ENCODE measurements around the gene TIAM1. TPM values are rescaled to one million over a fixed set of nuclear protein-coding genes. Genes with fewer than 3 reads are reported as not detected.

TIAM1 gene
- polyA plus RNA-seq, 4 donors: 9.4 to 17.1 (median 13.3) TPM

DNA sequence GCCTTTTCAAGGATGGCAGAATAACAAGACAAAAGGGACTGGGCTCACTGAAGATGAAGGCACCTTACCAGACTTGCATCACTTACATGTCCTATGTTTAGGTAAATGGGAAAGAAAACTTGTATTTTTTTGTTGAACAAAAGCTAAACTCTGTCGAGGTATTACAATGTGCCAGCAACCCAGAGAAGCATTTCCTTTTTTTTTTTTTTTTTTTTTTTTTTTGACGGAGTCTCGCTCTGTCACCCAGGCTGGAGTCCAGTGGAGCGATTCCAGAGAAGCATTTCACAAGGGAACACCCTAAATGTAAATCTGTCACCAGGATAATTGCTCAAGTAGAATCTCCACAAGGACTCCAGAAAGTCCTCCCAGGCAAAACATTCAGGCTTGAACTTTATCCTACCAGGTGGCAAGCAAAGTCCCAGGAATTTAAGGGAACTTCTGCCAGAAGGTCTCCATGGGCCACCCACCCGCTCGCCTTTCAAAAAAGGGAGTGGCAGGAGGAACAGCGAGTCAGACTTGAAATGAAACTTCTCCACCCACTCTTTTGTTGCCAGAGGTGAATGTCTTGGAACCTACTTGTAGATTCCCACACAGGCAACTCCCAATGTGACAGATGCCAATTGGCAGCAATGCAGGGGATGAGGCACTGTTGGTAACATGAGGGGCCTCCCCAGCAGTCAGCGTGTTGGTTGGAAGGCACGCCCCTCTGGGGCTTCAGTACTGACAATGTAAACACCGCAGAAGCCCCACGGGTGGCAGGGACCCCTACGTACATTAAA is 125.0 kb downstream of the TIAM1 start:
- DNase-seq (ENCODE audit: low read depth in 4 of 4, low spot score in 2 of 4): peak in 3 of 4 donors; percentile 39 to 45 (median 41)

DNA sequence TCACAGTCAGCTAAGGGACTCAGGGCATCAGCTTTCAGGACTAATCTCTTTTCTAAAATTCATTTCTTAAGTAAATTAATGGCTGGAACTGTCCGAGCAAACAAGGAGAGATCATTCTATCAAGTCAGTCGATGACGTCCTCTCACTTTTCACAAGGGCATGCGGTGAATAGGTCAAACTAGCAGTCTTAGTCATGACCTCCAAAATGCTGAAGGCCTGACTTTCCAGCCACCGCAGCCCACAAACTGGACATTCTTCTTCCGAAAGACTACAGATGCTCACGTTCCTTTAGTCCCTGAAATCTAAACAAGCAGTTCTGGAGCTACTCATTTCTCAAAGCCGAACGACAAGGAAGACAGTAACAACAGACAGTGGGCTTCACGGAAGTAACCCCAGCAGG is 127.9 kb downstream of the TIAM1 start:
- no peak for DNase-seq (ENCODE audit: low read depth in 4 of 4, low spot score in 2 of 4)

DNA sequence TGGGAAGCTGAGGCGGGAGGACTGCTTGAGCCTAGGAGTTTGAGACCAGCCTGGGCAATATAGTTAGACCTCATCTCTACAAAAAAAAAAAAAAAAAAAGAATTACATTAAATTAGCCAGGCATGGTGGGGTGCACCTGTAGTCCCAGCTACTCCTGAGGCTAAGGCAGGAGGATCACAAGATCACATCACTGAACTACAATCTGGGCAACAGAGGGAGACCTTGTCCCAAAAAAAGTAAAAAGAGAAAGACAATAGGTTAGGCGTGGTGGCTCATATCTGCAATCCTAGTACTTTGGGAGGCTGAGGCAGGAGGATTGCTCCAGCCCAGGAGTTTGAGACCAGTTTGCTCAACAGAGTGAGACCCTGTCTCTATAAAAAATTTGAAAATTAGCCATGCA is 130.3 kb downstream of the TIAM1 start:
- DNase-seq (ENCODE audit: low read depth in 4 of 4, low spot score in 2 of 4): no peak

DNA sequence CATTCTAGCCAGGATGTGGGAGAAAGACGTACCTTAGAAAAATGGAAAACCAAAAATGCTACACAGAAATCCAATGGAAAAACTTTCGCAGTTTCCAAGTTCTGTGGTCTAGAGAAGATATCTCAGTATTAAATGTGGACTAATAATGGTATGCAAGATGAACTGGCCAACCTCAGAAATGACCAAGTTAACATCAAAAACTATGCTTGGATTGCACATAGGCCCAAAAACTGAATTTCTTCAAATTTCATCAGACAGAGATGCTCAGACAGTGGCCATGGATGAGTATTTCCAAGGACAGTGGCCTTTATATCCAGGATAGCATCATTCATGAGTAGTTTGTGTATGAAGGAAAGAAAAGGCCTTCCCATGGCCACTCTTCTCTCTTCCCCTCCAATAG is 132.2 kb downstream of the TIAM1 start:
- no peak for DNase-seq (ENCODE audit: low read depth in 4 of 4, low spot score in 2 of 4)

DNA sequence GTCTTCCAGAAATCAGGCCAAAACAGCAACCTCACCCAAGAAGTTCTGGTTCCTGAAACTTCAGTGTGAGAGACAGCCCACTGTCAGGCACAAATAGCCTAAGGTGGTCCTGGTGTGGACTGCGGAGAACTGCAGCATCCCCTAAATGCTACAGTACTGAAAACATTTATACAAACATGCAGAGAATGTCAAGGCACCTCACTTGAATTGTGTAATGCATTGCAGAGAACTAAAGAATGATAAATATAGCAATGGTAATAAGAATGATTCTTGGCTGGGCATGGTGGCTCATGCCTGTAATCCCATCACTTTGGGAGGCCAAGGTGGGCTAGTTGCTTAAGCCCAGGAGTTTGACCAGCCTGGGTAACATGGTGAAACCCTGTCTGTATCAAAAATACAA is 138.6 kb downstream of the TIAM1 start:
- DNase-seq (ENCODE audit: low read depth in 4 of 4, low spot score in 2 of 4): no peak

DNA sequence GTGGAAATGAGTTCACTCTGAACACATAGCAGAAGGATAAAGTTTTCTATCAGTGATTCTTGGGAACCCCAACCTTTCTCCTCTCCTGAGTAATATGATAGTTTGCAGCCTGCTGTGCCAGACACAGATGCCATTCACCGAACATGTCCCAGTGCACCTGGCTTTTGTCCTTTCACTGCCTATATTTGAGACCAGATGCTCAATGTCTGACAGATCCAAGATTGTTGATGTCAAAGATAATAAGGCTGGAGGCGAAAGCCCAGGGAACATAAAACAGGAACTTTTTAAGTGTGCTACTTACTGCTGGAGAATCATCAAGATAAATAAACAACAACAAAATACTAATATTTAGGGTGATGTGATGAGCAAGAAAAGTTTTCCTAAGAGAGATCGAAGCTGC is 139.3 kb downstream of the TIAM1 start:
- no peak for DNase-seq (ENCODE audit: low read depth in 4 of 4, low spot score in 2 of 4)

DNA sequence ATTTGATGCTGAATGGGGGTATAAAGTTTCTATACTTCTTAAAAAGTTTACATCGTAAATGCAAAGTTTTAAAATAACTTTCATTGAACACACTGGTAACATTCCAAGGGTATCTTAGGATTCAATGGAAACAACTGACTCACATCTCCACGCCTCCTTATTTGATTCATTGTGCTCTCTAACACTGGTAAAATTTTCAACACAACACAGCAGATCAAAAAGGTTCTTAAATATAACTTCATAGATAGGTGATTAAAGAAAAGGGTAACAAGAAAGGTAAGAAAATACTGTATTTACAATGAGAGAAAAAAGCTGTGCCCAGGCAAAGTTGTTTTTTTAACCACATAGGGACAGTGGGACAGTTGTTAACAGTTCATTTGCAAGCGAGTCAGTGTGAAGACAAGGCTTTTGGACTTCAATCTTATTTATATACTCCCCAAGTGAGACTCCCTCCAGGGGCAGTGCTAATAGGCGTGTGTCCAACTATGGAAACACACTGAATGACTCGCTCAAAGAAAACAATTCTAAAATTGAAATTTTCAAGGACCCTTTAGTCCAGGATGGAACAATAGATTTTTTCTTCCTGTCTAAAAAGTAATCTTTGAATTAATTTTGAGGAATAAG is 140.5 kb downstream of the TIAM1 start:
- DNase-seq (ENCODE audit: low read depth in 4 of 4, low spot score in 2 of 4): no peak

DNA sequence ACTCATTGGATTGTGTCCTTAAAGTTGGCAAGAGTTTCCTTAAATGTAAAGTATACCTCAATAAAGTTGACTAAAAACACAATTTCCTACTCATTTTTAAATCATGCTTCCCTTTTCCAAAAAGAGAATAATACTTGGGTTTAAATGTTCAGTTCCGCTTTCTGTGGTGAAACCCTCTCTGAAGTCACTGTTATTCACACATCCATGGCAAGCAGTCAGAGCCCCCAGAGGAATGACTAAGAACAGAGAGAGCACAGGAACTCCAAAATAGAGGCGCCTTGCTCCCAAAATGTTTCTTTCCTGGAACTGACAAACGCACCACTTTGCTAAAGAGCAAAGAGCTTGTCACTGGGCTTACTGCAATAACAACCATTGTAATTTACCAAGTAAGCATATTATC is 142.5 kb downstream of the TIAM1 start:
- no peak for DNase-seq (ENCODE audit: low read depth in 4 of 4, low spot score in 2 of 4)

DNA sequence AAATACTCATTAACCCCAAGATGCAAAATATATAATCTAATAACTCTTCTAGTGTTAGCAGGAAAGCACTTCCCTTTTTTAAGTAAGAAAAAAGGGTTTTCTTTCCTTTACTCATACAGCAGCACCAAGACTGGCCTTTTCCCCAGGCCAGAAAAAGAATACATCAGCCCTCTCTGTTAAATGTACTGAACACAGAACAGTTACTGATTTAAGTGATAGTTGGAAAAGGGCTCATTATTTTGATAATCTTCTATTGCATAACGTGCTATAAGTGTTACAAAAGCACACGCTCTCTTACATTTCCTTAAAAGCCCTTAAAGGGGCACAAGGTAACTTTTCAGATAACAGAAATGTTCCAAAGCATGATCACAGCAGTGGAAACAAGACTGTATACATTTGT is 142.9 kb downstream of the TIAM1 start:
- DNase-seq (ENCODE audit: low read depth in 4 of 4, low spot score in 2 of 4): no peak

DNA sequence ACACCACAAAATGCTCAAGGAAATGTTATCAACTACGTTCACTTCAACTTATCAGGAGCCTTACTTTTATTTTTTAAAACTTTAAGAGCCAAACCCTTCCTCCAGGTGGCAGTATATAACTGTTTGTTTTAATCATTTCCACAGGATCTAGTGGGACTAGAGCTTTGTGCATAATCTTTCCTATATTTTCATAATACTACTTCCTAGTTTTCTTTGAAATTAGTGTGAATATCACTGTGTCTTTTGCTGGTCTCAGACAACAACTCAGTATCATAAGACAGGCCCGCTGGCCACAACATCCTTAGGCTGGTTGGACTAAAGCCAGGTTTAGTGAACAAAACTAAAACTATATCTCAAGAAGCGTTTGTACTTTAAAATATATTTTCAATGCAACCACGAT is 145.5 kb downstream of the TIAM1 start:
- peak in 1 of 4 donors; percentile 57 for DNase-seq (ENCODE audit: low read depth in 4 of 4, low spot score in 2 of 4)

DNA sequence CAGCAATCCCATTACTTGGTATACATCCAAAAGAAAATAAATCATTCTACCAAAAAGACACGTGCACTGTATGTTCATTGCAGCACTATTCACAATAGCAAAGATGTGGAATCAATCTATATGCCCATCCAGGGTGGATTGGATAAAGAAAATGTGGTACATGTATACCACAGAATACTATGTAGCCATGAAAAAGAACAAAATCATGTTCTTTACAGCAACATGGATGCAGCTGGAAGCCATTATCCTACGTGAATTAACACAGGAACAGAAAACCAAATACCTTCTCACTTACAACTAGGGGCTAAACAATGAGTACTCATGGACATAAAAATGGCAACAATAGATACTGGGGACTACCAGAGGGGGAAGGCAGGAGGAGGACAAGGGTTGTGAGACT is 147.3 kb downstream of the TIAM1 start:
- DNase-seq (ENCODE audit: low read depth in 4 of 4, low spot score in 2 of 4): no peak

DNA sequence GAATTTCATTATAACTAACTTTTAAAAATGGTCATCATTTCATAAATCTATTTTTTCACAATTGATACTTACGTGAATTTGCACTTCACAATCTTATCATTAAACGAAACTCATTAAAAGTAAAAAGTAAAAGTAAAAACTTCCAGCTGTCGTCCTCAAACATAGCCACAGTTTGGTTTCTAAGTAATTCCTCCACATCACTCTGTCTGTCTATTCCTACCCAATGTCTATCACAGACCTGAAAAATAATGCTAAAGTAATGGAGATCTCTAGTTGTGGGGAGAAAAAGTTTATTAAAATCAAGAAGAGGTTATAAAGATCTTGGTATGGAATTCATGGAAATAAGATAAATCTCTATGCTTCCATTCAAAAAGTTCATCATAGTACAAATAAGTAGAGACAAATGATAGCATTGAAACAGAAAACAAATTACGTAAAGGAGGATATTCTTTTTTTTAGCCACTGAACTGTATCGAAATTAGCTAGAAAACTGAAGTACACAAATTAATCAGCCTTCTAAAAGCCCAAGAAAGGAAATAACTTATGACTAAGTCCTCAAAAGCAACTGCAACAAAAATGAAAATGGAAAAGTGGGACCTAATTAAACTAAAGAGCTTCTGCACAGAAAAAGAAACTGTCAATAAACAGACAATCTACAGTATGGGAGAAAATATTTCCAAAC is 148.6 kb downstream of the TIAM1 start:
- DNase-seq (ENCODE audit: low read depth in 4 of 4, low spot score in 2 of 4): no peak

DNA sequence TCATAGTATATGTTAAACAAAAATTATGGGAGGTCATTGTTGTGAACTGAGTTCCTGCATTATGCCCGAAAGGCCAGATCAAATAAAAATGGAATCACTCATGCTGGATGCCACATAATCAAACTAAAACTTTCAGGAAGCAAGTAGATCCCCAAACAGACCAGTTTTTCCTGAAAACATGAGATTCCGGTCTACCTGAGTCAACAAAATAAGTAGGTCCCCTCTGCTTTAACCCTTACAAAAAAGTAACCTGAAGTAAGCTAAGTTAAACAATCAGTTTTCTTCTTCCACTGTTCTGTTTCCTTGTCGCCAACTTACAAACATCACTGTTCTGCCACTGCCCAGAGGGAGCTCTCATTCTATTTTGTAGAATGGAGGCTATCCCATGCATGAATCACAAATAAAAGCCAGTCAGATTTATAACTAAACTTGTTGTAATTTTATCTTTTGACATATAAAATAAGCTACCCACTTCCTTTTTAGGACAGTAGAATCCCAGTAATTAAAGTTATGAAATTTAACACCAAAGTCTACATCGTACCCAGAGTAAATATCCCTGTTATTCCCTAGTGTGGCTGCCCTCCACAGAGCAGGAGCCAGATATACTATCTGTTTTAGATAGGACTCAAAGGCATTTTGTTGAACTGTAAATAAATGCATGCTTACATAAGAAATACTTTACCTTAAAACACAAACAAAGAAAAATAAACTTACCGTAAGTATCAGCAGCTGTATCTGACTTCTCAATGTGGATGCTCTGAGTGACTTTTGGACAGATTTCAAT is 149.4 kb downstream of the TIAM1 start:
- no peak for DNase-seq (ENCODE audit: low read depth in 4 of 4, low spot score in 2 of 4)

DNA sequence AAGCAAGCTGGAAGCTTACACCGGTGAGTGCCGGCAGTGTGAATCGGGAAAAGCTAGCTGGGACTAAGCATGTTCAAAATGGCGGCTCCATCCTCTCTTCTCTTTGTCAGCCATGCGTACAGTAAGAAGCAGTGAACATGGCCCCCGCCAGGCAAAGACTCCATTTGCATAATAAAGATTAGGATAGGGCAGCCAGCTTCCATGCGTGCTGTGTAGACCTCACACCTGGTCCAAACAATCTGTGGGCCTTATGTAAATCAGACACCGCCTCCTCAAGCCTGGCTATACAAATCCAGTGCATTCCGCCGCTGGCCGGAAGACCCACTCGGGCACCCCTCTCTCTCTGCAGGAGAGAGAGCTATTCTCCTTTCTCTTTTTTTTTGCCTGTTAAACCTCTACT is 150.3 kb downstream of the TIAM1 start:
- DNase-seq (ENCODE audit: low read depth in 4 of 4, low spot score in 2 of 4): no peak

DNA sequence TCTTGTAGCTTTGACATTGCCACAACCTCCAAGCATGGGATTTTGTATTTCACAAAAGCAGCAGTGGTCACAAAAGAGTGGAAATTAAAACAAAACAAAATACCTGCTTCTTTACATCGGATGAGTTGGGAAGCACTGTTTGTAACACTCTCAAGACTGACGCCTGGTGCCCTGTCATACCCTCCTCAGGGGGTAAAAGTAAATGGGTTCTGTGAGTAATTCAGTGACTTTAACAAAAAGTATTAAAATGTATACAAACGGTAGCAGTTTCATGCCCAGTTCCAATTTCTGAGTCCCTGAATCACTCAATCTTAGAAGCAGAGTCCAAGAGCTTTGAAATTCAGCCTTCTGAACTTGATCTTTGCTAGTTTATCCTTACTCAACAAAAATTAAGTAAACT is 152.5 kb downstream of the TIAM1 start:
- no peak for DNase-seq (ENCODE audit: low read depth in 4 of 4, low spot score in 2 of 4)

DNA sequence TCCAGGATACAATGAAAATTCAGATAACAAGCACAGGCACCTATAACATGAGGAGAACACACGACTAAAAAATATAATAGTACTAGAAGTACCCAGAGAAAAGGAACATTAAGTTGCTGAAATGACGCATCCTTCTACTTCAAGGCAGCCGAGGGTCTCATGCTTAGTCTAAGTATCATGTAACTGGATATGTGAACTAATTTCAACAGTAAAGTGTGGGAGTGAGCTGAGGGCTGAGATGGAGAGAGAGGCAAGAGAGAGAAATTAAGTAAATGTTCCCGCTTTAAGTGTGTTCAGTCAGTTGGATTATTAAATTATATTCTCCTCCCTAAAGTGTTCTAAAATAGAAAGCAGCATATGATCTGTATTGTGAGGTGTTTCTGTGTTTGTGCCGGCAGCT is 153.5 kb downstream of the TIAM1 start:
- no peak for DNase-seq (ENCODE audit: low read depth in 4 of 4, low spot score in 2 of 4)

DNA sequence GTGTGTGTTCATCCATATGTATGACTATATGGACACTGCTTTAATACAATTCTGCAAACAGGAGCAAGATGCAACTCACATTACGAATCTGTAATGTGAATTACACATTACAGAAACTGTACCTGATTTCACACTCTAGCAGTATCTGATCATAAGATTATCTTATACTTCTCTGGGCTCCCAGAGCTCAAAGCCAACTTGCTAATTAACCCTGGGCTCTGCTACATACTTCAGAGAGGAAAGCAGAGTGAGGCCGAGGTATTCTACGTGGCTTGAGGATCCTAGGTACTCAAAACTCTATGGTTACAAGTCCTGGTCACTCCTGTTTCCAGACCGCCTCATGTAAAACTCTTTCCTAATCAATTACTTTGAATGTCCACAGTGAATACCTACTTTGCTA is 156.6 kb downstream of the TIAM1 start:
- DNase-seq (ENCODE audit: low read depth in 4 of 4, low spot score in 2 of 4): no peak

DNA sequence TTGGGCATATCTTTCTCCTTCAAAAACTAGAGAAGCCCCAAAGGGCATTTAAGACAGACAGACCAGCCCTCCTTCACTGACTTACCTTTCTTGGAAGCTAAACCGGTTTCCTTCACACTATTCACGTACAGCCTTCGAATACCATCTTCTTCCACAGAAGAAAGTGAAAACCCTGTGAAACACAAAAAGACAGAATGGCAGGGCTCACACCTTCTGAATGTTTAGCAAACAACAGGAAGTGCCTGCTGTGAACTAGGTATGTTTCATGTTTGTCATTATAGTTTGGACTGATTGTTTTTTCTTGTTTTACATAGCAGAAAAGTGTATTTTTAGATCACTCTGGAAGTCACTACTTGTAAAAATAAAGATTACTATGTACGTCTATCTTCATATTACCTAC is 157.1 kb downstream of the TIAM1 start:
- DNase-seq (ENCODE audit: low read depth in 4 of 4, low spot score in 2 of 4): no peak

DNA sequence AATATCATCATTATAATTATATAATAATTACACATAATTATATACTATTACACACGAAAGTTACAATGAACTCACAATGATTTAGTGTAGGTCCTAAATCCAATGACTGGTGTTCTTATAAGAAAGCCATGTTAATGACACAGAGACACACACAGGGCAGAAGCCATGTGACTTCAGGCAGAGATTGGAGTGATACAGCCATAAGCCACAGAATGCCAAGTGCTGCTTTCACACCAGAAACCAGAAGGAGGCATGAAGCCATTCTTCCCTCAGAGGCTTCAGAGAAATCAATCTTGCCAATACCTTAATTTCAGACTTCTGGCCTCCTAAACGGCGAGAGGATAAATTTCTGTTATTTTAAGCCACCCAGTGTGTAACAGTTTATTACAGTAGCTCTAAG is 158.4 kb downstream of the TIAM1 start:
- DNase-seq (ENCODE audit: low read depth in 4 of 4, low spot score in 2 of 4): no peak

DNA sequence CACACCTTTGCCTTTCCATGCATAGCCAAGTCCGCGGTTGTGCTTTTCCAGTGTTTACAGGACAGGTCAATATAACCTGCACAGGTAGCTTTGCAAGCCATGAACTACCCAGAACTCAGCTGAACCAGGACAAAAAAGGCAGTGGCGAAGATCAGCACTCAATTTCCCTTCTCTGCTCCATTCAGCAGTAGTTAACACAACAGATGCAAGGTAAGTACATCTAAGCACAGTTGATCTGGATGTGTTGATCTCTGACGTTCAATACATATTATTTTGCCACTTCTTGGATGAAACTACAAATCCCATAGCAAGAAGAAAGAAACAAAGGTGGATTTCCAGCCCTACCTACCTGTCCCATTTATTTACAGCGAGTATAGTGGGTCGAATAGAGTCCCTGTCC is 159.2 kb downstream of the TIAM1 start:
- no peak for DNase-seq (ENCODE audit: low read depth in 4 of 4, low spot score in 2 of 4)

DNA sequence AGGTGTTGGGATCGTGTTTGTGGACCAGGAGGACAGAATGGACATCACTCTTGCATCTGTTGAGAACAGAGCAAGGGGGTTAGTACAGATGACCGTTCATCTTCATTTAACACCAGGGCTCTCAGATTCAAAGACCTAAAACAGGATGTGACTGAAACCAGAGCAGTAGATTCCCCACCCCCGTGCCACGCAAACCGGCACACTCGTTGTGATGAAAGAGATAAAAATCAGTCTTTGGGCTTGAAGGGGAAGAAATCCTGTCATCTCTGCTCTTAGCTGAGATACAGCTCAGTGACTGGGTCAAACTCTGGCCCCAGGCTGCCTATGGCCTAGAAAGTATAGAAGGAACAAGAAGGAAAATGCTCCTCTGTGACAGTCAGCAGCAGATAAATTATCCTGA is 159.6 kb downstream of the TIAM1 start:
- no peak for DNase-seq (ENCODE audit: low read depth in 4 of 4, low spot score in 2 of 4)
